GM23338 (cell line): ENCODE data around the gene ATP8A2. TPM values are rescaled to one million over a fixed set of nuclear protein-coding genes. Genes with fewer than 3 reads are reported as not detected.

Experiments used
- ATAC-seq: fragments of 200-7000 bp; cut with Tn5 transposase; 3 replicates; pipeline ENCODE4 v1.9.1; 2020
- DNase-seq: peaks from one replicate; pipeline ENCODE4 v3.0.0-alpha.2; 2015; ENCODE audit warnings: low spot score
- H2AFZ ChIP-seq: fragments of 200-600 bp; sonication (generic); 2 replicates; pipeline ENCODE4 v1.8.0; 2016; ENCODE audit warnings: antibody characterized with exemption, mild to moderate bottlenecking, moderate library complexity
- H3F3A ChIP-seq: fragments of 200-600 bp; sonication (generic); replicated peaks from 2 replicates; pipeline ENCODE4 v1.8.0; 2017; ENCODE audit warnings: antibody characterized with exemption, mixed run types, low read depth
- H3K27ac ChIP-seq: fragments of 200-600 bp; sonication (generic); 2 replicates; pipeline ENCODE4 v1.6.1; 2016; ENCODE audit warnings: low read depth
- H3K27me3 ChIP-seq: fragments of 200-600 bp; sonication (generic); 2 replicates; pipeline ENCODE4 v1.8.0; 2016; ENCODE audit warnings: mild to moderate bottlenecking, mixed run types, moderate library complexity; ENCODE audit not compliant: insufficient read depth
- H3K36me3 ChIP-seq: fragments of 200-600 bp; sonication (generic); 2 replicates; pipeline ENCODE4 v1.8.0; 2016; ENCODE audit warnings: mild to moderate bottlenecking; ENCODE audit not compliant: insufficient read depth
- H3K4me1 ChIP-seq: fragments of 200-600 bp; sonication (generic); 2 replicates; pipeline ENCODE4 v1.8.0; 2016; ENCODE audit warnings: mild to moderate bottlenecking, moderate library complexity; ENCODE audit not compliant: insufficient read depth
- H3K4me2 ChIP-seq: fragments of 200-600 bp; sonication (generic); 2 replicates; pipeline ENCODE4 v1.7.1; 2017; ENCODE audit warnings: mixed run types
- H3K4me3 ChIP-seq: fragments of 200-600 bp; sonication (generic); 2 replicates; pipeline ENCODE4 v1.6.1; 2016; ENCODE audit warnings: mixed run types
- H3K79me2 ChIP-seq: fragments of 200-600 bp; sonication (generic); replicated peaks from 2 replicates; pipeline ENCODE4 v1.8.0; 2017; ENCODE audit warnings: mild to moderate bottlenecking; ENCODE audit not compliant: insufficient read depth
- H3K9me2 ChIP-seq: fragments of 200-600 bp; sonication (generic); 2 replicates; pipeline ENCODE4 v1.8.0; 2017; ENCODE audit not compliant: insufficient read depth
- H4K20me1 ChIP-seq: fragments of 200-600 bp; sonication (generic); replicated peaks from 2 replicates; pipeline ENCODE4 v1.8.0; 2017; ENCODE audit warnings: mild to moderate bottlenecking; ENCODE audit not compliant: insufficient read depth
- H3K27ac Mint-ChIP-seq: 2 replicates; pipeline ENCODE4 v1.8.0; 2020; ENCODE audit warnings: inconsistent platforms, mild to moderate bottlenecking, moderate library complexity, mixed read lengths
- H3K27me3 Mint-ChIP-seq: 3 replicates; pipeline ENCODE4 v1.8.0; 2022; ENCODE audit warnings: low read depth, mild to moderate bottlenecking, moderate library complexity, mixed read lengths, inconsistent platforms; ENCODE audit not compliant: insufficient read depth, poor library complexity
- H3K36me3 Mint-ChIP-seq: 3 replicates; pipeline ENCODE4 v1.8.0; 2021; ENCODE audit warnings: low read depth, mild to moderate bottlenecking, inconsistent platforms, moderate library complexity, mixed read lengths
- H3K4me1 Mint-ChIP-seq: 3 replicates; pipeline ENCODE4 v1.8.0; 2020; ENCODE audit warnings: mild to moderate bottlenecking, inconsistent platforms, mixed read lengths
- H3K4me3 Mint-ChIP-seq: 3 replicates; pipeline ENCODE4 v1.8.0; 2021; ENCODE audit warnings: moderate library complexity, mild to moderate bottlenecking, inconsistent platforms, mixed read lengths
- H3K9me3 Mint-ChIP-seq: 3 replicates; pipeline ENCODE4 v1.8.0; 2020; ENCODE audit warnings: moderate library complexity, mild to moderate bottlenecking, inconsistent platforms, mixed read lengths
- CREB1 ChIP-seq: fragments of 250-450 bp; sonication (Bioruptor Pico); IDR thresholded peaks from 2 replicates; pipeline ENCODE4 v1.5.0; 2020; ENCODE audit warnings: low read depth, mild to moderate bottlenecking, moderate library complexity
- EZH2 ChIP-seq: fragments of 200-600 bp; sonication (generic); IDR thresholded peaks from one replicate; pipeline ENCODE4 v1.8.0; 2017; ENCODE audit warnings: antibody characterized with exemption, mild to moderate bottlenecking, low read depth; ENCODE audit not compliant: unreplicated experiment
- EZH2phosphoT487 ChIP-seq: fragments of 200-600 bp; sonication (generic); IDR thresholded peaks from one replicate; pipeline ENCODE4 v1.8.1; 2018; ENCODE audit warnings: antibody characterized with exemption; ENCODE audit not compliant: unreplicated experiment
- JUNB ChIP-seq: IDR thresholded peaks from one replicate; pipeline ENCODE4 v1.6.1; 2016; ENCODE audit warnings: antibody characterized with exemption; ENCODE audit not compliant: unreplicated experiment
- NANOG ChIP-seq: IDR thresholded peaks from 2 replicates; pipeline ENCODE4 v1.6.1; 2016; ENCODE audit warnings: antibody characterized with exemption, borderline replicate concordance
- POLR2AphosphoS5 ChIP-seq: IDR thresholded peaks from 2 replicates; pipeline ENCODE4 v1.6.1; 2016; ENCODE audit warnings: antibody characterized with exemption, low read depth
- REST ChIP-seq: IDR thresholded peaks from one replicate; pipeline ENCODE4 v1.6.1; 2018; ENCODE audit warnings: antibody characterized with exemption; ENCODE audit not compliant: unreplicated experiment
- STAT1 ChIP-seq: IDR thresholded peaks from one replicate; pipeline ENCODE4 v1.6.1; 2016; ENCODE audit warnings: antibody characterized with exemption; ENCODE audit not compliant: unreplicated experiment
- ZNF114 ChIP-seq: fragments of 250-450 bp; sonication (Bioruptor Pico); IDR thresholded peaks from 2 replicates; pipeline ENCODE4 v1.5.0; 2020; ENCODE audit warnings: mild to moderate bottlenecking, moderate library complexity
- ZNF331 ChIP-seq: fragments of 250-450 bp; sonication (Bioruptor Pico); IDR thresholded peaks from 2 replicates; pipeline ENCODE4 v1.5.0; 2020; ENCODE audit warnings: low read depth, mild to moderate bottlenecking, moderate library complexity
- ZNF462 ChIP-seq: fragments of 250-450 bp; sonication (Bioruptor Pico); IDR thresholded peaks from 2 replicates; pipeline ENCODE4 v1.5.0; 2020; ENCODE audit warnings: mild to moderate bottlenecking, moderate library complexity
- polyA plus RNA-seq: library from polyadenylated mRNA; unstranded; fragments of >200 nt; fragmentation: Nextera tagmentation; extraction: Ambion mirVana; gene quantifications from 2 replicates; pipeline ENCODE4 v1.2.1, GENCODE V29; 2016
- total RNA-seq: library from RNA; depleted of rRNA; stranded (reverse); fragments of >200 nt; shearing (Covaris generic); gene quantifications from 2 replicates; pipeline ENCODE4 v1.2.3, GENCODE V29; 2014
- TF ChIP-seq, protein P1 (sequence below): IDR thresholded peaks from 2 replicates; pipeline ENCODE4 v1.6.1; 2016; ENCODE audit warnings: antibody characterized with exemption
- TF ChIP-seq, protein P2 (sequence below), 2 experiments: fragments of 200-600 bp in 1 of 2; sonication (generic) in 1 of 2; conservative IDR thresholded peaks; 2 replicates each; pipeline versions ENCODE4 v1.5.1 to v1.6.1; 2016 to 2017; ENCODE audit warnings: antibody characterized with exemption in 2 of 2, low read depth in 2 of 2, mild to moderate bottlenecking in 2 of 2, moderate library complexity in 1 of 2

Gene ATP8A2
- total and polyA plus RNA-seq, 2 experiments from 2014 or later: 5.7 to 8.8 TPM

GRCh38 chr13:25865391-25865790 lies 493.6 kb downstream of the ATP8A2 start:
- no peaks in the 10 kb centered on the region for H3K27me3 ChIP-seq
- H4K20me1 ChIP-seq: no peaks in the 10 kb centered on the region
- ATAC-seq: no peak
- no peaks in the 10 kb centered on the region; the same call in 1 of the 2 replicates for H3F3A ChIP-seq
- 0 out of 2 replicates have a peak, but pooled peaks cover 4% of the 10 kb centered on the region for H3K9me2 ChIP-seq
- H3K79me2 ChIP-seq: no peaks in the 10 kb centered on the region
- H3K4me3 ChIP-seq: no peak overlapping the region
- Mint-ChIP-seq H3K4me1 (peaks cover 28% of the 10 kb centered on the region), H3K9me3 (no peaks in the 10 kb centered on the region), H3K36me3 (no peaks in the 10 kb centered on the region), H3K27me3 (peaks cover 5% of the 10 kb centered on the region), H3K4me3 (no peak overlapping the region), H3K27ac (no peak overlapping the region)
- H3K4me2 ChIP-seq: no peak overlapping the region
- no peak for TF ChIP-seq STAT1
- TF ChIP-seq NANOG: no peak
- TF ChIP-seq, protein P1, sequence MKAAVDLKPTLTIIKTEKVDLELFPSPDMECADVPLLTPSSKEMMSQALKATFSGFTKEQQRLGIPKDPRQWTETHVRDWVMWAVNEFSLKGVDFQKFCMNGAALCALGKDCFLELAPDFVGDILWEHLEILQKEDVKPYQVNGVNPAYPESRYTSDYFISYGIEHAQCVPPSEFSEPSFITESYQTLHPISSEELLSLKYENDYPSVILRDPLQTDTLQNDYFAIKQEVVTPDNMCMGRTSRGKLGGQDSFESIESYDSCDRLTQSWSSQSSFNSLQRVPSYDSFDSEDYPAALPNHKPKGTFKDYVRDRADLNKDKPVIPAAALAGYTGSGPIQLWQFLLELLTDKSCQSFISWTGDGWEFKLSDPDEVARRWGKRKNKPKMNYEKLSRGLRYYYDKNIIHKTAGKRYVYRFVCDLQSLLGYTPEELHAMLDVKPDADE: no peak
- no peak for TF ChIP-seq POLR2AphosphoS5
- no peak for TF ChIP-seq EZH2
- TF ChIP-seq ZNF462 (CRISPR knock-in tag): no peak
- TF ChIP-seq ZNF331: no peak
- TF ChIP-seq CREB1 (CRISPR knock-in tag): no peak
- TF ChIP-seq EZH2phosphoT487: no peak
- no peak for TF ChIP-seq JUNB
- TF ChIP-seq REST: no peak
- TF ChIP-seq ZNF114 (CRISPR knock-in tag): no peak
- TF ChIP-seq, protein P2, sequence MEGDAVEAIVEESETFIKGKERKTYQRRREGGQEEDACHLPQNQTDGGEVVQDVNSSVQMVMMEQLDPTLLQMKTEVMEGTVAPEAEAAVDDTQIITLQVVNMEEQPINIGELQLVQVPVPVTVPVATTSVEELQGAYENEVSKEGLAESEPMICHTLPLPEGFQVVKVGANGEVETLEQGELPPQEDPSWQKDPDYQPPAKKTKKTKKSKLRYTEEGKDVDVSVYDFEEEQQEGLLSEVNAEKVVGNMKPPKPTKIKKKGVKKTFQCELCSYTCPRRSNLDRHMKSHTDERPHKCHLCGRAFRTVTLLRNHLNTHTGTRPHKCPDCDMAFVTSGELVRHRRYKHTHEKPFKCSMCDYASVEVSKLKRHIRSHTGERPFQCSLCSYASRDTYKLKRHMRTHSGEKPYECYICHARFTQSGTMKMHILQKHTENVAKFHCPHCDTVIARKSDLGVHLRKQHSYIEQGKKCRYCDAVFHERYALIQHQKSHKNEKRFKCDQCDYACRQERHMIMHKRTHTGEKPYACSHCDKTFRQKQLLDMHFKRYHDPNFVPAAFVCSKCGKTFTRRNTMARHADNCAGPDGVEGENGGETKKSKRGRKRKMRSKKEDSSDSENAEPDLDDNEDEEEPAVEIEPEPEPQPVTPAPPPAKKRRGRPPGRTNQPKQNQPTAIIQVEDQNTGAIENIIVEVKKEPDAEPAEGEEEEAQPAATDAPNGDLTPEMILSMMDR (conservative IDR thresholded peaks at IDR 0.05; ENCODE audit: low read depth in 2 of 2): no peak
- no peak for DNase-seq
- no peak overlapping the region for H2AFZ ChIP-seq
- no peaks in the 10 kb centered on the region for H3K36me3 ChIP-seq
- no peak overlapping the region for H3K27ac ChIP-seq
- H3K4me1 ChIP-seq: peaks cover 19% of the 10 kb centered on the region
